Astrocyte (in vitro differentiated cells and primary cell): ENCODE measurements around the gene ITCH.
"Not testable (repeated sequence)": the region's sequence is repeated elsewhere in the genome, so short reads cannot be mapped to it uniquely, and the experiment has no call there.

Source experiments
- CTCF ChIP-seq: IDR thresholded peaks from 2 replicates; pipeline ENCODE4 v1.5.1; 2011; ENCODE audit warnings: low read depth, mild to moderate bottlenecking, inconsistent platforms, low read length, moderate library complexity; ENCODE audit not compliant: insufficient read depth
- EZH2 ChIP-seq: IDR thresholded peaks from 2 replicates; pipeline ENCODE4 v1.6.1; 2012; ENCODE audit warnings: mild to moderate bottlenecking, low read length, inconsistent platforms; ENCODE audit not compliant: insufficient read depth

- TF ChIP-seq CTCF, EZH2: not testable (repeated sequence)
These were observed 62.1 kb downstream of the ITCH start for GRCh38 chr20:34425032-34425690.
